Fibroblast of skin of left quadriceps (primary cell): ENCODE measurements around the gene PNMA1.

Source experiments
- DNase-seq, 2 experiments: peaks; one replicate each; pipeline ENCODE4 v3.0.0-alpha.2; 2013; ENCODE audit warnings: low read depth in 2 of 2

The PNMA1 gene

DNA sequence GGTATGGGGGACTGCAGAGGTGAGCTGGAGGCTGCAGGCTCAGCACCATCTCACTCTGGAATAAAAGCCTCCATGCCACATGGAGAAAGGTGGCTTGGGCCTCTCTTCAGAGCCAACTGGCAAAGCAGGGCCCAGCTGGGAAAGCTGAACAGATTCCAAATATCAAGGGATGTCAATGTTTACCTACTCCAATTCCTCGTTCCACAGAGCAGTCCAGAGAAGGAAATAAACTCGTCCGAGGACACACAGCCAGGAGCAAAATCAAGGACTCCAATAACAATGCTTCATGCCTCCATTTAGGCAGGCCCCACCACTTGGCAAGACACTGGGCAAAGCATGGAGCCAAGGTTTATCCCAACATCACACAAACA is 36.3 kb upstream of the PNMA1 start:
- DNase-seq: no peak

DNA sequence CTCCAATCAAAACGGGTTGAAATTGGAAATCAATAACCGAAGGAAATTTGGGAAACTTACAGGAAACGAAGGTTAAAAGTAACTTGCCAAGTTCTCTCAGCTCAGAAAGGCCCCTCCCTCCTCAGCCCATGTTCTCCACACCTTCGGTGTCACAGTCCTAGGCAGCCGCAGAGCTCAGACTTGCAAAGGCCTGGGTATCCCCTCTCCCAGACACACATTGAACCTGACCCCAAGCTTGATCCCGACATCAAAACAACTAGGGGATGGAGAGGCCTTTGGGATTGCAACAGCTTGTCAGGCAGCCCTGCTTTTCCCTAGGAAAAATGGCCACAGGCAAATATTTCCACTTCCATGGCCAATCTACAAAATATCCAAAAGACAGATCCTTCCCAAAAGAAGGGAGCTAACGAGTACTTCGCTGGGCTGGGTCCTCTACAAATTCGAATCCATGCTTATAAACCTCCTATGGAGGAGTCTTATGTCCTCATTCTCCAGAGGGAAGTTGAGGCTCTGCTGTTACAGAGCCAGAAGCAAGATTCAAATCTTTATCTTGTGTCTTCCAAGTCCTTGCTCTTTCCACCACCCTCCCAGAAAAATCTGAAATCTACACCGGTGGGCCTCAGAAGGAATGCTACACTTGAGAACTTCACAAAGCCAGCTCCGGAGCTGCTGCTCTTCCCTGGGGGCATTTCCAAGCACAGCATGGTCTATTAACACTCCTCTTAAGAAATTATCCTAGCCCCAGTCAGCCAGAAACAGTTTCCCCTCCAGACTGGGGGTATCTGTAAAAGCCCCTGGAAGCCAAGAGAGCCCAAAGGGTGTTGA is 35.7 kb upstream of the PNMA1 start:
- DNase-seq: no peak

DNA sequence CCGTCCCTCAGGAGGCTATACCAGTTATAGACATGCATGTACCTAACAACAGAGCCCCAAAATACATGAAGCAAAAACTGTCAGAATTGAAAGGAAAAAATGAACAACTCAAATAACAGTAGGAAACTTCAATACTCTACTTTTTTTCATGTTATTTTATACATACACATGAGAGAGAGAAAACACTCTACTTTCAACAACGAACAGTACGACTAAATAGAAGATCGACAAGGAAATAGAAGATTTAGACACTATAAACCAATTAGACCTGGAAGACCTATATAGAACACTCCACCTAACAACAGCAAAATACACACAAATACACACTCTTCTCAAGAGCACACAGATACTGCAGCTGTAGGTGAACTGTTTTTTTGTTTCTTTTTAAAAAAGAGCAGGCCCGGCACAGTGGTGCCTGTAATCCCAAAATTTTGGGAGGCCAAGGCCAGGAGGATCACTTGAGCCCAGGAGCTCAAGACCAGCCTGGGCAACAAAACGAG is 34.7 kb upstream of the PNMA1 start:
- DNase-seq: no peak

DNA sequence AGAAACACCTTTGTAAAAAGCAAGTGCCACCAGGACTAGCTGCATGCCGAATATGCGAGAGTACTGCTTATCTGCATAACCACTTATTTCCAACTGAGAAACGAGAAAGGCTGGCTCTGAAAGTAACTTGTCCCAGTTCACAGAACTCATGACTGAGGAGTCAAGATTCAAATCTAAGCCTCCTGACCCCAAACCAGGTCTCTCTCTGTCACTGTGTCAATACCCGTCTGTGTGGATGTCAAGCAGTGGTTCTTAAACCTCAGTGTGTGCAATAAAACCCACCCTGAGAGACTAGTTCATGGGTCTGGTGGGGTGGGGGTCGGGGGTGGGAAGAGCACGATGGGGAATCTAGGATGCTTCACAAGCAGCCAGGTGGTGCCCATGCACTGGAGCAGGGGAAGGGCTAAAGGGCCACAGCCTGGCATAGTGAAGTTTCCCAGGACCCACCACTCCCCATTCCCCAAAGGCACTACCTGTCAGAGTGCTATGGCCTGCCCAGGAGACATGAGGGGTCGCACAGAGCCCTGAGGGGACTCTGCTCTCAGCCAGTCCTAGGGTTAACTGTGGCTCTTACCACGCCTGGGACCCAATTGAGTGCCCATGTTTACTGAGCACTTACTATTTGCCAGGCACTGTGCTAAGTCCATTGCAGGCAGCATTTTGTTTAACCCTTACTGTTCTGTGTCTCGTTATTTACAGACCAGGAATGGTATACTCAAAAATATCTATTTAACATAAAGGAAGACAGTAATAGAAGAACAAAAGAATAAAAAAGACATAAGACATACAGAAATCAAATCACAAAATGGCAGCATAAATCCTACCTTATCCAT is 33.4 kb upstream of the PNMA1 start:
- no peak for DNase-seq

DNA sequence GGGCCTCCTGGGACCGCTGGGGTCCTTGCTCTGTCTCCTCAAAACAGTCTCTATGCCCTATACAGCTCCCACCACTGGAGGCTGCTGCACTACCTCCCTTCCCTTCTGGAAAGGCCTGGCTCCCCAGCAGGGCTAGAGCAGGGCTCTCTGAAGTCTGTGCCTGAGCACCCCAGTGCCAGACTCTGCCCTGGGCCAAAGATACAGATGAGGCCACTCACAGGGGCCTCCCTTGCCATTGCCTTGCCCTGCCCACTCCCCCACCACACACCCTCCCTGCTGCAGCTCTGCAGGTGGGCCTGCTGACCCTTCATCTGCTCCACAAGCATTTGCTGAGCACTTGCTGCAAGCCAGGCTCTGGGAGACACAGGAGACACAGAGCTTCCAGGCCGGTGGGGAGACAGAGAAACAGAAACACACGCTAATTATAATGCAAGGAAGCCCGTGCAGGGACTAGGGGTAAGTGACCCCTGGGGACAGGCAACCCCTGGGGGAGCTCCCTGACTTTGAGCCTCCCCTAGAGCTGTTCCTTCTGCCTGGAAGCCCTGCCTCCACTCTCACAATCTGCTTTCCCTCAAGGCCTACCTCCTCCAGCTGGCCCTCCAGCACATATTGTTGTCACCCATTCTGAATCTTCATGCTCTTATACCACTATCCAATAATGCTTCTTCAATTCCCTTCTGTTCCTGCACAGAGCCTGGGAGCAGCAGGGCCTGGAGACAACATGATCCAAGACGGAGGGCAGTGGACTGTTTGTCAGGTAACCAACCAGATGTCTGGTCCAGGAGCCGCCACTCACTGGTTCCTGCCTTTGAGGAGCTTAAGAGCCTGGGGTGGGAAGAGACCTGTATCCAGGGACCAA is 32.6 kb upstream of the PNMA1 start:
- no peak for DNase-seq

DNA sequence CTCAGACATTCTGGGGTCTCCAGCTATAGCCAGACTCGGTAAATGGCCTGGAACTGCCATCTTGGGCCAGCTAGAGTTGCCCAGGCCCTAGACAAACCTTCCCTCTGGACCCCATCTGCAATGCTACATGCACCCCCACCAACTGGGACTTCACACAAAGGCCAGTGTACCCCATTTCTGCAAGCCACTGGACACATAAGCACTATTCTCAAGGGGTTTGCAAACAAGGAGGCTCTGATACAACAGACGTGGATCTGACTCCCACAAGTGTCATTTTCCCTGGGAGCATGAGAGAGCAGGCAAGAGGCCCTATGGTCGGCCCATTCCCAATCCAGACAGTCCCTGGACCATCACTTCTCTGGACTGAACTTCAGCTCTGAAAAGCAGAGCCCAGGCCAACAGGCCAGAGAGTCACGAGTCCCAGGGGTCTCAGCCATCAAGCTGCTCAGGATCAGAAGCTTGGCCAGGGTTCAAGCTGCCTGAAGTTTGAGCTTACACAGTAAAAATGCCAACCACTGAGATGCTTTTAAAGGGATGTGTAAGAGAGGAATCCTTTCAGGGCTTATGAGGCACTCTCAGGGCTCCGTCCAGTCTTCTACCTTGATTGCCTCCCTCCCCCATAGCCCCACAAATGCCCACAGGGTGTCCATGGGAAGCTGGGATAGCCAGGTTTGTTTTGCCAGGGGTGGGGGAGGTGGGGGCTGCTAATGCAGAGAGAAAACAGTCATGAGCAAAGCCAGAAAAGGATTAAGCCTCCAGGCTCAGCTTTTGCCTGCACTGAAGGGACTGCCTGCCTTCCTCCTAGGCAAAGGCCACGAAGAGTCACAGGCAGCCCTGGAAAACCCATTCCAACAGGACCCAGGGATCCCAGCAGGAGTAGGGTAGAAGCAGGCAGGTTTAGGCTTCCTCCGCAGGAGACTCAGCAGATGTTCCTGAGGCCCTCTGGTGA is 31.7 kb upstream of the PNMA1 start:
- DNase-seq: no peak

DNA sequence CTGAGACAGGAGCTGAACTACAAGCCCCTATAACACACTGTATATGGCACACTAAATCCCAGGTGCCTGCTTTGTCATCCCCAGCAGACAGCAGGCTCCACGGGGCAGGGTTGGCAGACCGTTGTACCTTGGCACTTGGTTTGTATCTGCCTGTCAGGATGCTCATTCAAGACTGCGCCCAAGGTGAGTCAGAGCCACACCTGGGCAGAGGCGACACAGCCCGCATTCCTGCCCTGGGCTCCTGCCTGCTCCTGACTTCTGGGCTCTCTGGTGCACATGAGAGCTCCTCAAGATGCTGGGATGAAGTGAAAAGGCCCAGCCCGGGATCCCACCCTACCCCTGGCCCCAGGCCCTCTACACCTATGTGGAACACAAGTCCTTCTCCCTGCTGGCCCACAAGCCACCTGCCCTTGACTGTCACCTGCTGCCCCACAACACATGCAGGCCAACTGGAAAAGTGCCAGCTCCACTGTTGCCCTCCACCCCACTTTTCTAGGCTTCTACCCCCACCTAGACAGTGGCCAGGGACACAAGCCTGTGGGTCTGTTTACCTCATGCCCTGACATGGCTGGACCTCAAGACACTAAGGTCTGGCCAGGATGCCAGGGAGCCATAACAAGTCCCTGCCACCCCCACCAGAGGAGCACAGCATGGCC is 30.8 kb upstream of the PNMA1 start:
- no peak for DNase-seq

DNA sequence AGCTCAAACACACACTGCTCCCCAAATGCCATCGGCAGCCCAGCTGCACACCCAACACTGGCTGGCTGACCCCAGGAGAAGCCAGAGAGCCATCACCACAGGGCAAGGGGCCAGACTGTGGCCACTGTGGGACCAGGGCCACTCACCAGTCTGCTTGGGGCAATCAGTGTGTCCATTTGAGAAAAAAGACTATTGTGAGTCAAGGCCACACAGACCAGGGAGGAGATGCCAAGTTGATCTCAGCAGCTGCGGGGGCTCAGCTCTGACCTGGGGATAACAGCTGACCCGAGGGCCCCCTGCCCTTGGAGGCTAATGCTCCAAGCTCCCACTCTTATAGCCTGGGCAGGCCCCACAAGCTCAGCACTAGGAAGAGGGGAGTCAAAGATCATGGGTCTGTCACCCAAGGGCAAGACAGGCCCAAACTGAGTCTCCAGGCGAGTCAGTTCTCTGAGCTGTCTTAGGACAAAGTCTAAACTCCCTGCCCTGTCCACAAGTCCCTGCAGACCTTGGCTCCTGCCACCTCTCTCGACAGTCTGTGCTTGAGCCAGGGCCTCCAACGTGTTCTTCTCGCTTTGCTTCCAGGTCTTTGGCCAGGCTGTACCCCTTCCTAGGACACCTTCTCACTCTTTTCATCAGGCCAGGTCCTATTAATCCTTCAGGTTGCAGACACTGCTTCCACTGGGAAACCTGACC is 30.1 kb upstream of the PNMA1 start:
- DNase-seq: no peak

DNA sequence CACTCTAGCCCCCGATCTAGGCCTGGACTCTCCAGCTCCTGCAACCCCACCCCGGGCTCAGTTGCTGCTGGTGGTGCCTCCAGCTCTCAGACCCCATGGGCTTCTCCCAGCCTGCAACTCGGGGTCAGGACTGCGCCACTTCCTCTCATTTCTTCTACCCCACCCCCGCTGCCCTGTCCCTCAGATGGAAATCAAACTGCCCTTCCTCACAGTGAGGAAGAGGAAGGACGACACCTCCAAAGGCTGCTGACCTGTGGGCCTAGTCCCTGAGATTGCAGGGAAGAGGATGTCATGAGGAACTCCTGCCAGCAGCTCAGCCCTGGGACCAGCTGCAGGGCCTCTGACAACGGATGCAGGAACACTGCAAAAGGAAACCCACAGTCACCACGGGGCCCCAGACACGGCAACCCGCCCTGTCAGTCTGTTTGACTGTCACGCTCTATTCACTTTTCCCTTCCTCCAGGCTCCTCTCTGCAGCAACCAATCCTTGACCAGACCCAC is 29.3 kb upstream of the PNMA1 start:
- DNase-seq: no peak

DNA sequence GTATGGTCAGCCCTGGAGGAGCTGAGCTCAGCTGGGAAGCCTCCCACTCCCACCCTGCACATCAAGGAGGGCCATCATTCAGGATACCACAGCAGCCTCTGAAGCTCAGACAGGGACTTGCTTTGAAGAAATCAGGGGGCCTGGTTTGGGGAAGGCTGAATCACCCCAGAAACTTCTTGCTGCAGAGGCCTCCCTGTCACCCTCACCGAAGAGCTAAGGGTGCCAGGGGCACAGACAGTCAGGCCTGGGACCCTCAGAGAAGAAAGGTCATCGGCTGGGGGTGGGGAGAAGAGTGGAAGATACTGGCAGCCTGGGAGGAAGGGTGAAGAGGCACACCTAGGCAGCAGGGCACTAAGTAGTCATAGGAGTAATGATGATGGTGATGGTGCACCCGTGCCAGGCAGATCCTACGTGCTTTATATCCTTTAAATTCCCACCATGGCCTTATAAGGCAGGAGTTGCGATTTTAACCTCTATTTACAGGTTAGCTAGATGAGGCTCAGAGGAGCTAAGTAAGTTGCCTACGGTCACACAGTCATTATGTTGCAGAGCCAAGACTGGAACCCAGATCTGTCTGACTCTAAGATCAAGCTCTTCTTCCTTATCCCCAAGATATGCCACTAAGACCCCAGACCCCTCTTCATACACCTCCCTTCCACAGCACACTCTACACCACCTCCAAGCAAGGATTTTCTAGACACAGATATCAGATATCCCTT is 28.5 kb upstream of the PNMA1 start:
- no peak for DNase-seq

DNA sequence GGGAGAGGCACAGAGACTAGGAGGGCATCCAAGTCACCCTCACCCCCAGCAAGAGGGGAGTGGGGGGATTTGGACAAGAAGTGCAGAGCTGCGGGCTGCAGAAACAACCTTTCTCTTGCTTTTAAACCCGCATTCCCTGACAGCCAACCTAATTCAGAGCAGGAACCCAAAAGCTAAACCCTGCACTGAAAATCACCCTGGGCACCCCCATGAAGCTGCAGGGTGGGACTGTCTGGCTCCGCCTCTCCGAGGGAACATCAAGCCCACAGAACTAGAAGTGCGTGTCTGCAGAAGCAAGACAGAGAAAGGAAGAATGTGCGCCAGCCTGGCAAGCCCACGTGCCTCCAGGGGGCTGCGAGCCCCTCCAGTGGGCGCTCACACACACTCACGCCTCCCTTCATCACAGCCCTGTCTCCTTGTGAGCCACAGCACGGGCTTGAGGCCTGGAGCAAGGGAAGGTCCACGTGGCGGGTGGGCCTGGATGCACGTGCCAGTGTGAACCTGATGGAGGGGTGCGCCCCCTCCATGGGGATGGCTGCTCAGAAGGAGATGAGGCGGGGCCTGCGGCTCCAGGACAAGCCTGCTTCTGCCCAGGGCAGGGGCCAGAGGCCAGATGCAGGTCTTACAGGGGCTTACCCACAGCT is 27.8 kb upstream of the PNMA1 start:
- DNase-seq: no peak

DNA sequence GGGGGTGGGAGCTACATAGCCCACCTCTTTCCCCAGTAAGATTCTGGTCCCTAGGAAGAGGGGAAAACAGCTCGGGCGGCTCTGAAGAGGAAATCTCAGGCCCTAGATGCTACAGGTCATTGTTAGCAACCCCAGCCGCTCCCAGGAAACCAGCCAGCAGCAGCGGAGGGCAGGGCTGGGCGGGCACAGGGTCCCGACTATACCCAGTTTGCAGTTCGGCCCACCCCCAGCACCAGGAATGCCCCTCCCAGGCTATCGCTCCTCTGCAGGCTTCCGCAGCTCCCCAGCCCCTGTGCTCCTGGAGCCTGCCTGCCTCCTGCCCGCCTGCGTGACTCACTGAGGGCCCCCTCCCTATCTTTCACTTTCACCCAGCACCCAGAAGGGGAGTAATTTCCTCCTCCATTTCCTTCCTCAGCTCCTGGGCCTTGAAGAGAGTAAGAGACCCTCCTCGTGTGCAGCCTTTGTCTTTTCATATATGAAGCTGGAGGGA is 27.2 kb upstream of the PNMA1 start:
- DNase-seq: no peak

DNA sequence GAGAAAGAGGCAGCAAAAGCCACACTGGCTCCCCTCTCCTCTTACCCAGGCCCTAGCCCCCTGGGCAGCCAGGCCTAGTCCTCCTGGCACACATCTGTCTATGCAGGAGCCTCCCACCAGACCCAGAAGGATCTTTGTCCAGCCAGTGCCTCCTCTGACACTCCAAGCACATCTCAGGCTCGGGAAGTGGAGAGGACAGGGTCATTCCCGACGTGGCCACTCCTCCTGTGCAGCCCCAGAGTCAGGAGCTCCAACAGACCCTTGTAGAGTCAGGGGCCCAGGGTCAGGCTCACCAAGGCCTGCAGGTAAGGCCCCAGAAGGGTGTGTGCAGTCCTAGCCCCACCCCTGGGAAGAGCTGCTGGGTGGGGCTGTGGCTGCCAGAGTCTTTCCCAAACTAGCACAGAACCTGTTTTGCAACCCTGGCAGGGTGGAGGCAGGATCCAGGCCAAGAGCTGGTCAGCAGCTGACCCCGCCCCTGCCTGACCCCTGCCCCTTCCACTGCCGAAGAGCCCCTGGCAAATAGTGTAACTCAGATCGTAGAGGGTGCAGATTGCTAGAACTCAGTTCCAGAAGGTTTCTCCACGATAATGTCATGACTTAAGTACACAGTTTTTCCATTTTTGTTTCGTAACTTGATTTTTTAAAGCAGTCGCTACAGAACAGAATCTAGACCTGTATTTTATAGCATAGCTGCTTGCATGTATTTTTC is 26.6 kb upstream of the PNMA1 start:
- DNase-seq: no peak

DNA sequence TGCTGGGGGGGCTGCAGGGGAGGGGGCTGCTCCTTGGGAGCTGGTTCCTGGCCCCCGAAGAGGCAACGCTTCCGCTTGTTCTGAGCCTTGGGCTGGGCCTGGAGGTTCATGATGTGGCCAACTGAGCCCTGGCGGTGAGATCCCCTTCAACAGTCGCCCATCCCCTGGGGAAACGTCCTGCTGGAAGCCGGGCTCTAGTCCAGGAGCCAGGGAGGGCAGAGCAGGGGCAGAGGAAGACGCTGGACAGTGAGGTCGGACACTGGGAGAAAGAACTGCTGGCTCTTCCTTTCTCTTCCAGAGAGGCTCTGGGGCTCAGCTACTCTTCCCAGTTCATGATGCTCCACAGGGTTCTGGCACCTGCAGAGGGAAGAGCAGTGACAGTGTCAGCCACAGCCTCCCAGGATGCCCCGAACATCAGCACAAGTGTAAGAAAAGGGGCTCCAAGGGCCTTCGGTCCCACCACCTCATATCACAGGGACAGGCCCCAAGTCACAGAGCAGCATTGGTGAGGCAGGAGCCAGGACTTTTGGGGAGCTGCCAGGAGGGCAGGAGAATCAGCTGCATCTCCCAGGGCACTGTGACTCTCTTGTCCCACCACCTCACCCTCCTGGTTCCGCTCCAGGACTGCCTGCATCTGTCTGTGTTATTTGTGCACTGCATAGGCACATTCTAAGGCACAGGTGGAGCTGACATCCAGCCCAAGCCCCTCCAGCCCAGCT is 25.9 kb upstream of the PNMA1 start:
- DNase-seq: no peak

DNA sequence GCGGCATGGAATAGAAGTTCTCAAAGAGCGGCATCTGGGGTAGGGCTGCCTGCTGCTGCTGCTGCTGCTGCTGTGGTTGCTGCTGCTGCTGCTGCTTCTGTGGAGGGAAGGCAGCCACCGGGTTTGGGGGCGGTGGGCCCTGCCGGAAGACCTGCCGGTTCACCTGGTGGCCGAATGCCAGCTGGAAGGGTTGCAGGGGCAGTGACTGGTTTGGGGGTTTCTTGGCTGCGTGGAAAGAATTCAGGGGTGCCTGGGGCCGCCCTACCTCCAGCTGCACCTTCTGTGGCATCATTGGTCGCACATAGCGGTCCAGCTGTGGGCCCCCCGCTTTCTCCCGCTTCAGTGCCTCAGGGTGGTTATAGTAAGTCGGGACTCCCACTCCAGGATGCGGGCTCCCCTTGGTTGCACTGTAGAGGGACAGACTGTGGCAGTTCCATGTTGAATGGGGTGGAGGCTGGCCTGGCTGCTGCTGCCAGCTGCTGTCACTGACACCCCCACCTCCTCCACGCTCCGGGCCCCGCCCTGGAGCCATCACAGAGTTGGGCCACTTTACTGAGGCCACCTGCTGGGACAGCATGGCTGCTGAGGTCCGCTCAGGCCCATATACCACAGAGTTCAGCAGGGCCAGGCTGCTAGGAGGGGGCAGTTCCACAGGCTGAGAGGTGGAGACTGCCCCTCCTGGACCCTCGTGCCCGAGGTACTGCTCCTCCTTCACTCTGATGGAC is 25.2 kb upstream of the PNMA1 start:
- DNase-seq: no peak

DNA sequence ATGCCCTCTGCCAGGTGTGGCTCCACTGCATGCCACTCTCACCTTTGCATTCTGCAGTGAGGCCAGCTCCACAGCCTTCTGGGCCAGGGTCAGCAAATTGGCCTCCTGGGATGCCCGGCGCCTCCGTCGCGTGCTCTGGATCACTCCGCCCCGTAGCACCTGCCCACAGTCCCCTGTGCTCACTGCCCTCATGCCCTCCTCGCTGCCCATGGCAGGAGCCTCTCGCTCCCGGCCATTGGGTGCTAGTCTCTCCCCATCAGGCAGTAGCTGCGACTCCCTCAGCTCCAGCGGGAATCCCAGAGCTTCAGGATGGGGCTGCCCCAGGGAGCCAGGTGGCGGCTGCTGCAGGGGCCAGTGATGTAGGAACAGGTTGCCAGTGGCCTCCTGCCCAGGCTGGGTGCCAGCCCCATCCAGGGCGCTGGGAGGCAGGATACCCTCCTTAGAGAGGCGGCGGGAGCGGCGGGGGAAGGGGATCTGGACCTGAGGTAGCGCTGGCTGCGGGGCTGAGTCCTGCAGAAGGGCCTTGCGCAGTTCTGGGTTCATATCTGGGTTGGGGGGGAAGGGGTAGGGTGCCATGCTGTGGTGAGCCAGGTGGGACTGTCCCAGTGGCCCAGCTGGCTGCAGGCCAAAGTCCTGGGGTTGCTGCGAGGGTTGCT is 24.5 kb upstream of the PNMA1 start:
- DNase-seq: no peak
